Measurements from ENCODE around the gene CFL1. TPM values are rescaled to one million over a fixed set of nuclear protein-coding genes. Genes with fewer than 3 reads are reported as not detected.

Gene CFL1
- total RNA-seq (2013; cell fraction: nucleolus; rRNA removed), result 119 and 124 TPM in 2 replicates
- total RNA-seq (2014; rRNA removed), result 1,600 and 1,643 TPM in 2 replicates
- 1,098 and 1,149 TPM in 2 replicates for total RNA-seq (2014; rRNA removed; fragmentation: Illumina TruSeq; extraction: Trizol)
- total RNA-seq (2021), result 1,426 and 1,431 TPM in 2 replicates
- polyA plus RNA-seq (2011; ENCODE audit: low read depth), result 247 TPM
- polyA plus RNA-seq (2011; rRNA removed), result 575 and 895 TPM in 2 replicates
- 1,927 and 2,763 TPM in 2 replicates for polyA plus RNA-seq (2011; cell fraction: cytosol; rRNA removed)
- 600 and 985 TPM in 2 replicates for polyA plus RNA-seq (2011; cell fraction: nucleus; rRNA removed)
- 689 and 822 TPM in 2 replicates for polyA plus RNA-seq (2012)
- polyA plus RNA-seq (2014; fragmentation: Illumina TruSeq; extraction: Trizol), result 1,149 and 1,571 TPM in 2 replicates
- polyA plus RNA-seq (2014; fragmentation: Nextera tagmentation; extraction: Ambion mirVana), result 100 to 1,000 TPM; 164 to 462 TPM
- polyA plus RNA-seq (2014; rRNA removed), result 1,518 and 1,569 TPM in 2 replicates
- 1,000 to 10,000 TPM; 2,798 to 2,994 TPM for polyA plus RNA-seq (2016; fragmentation: Nextera tagmentation; extraction: Ambion mirVana)
- polyA minus RNA-seq (2011; rRNA and poly(A)+ RNA removed), result 1,157 and 1,210 TPM in 2 replicates
- polyA minus RNA-seq (2011; cell fraction: cytosol; rRNA and poly(A)+ RNA removed), result 404 and 512 TPM in 2 replicates
- polyA minus RNA-seq (2011; cell fraction: nucleus; rRNA and poly(A)+ RNA removed), result 202 and 320 TPM in 2 replicates
- percentile 95 among the genes with signal in this experiment for Bru-seq, nascent RNA
- percentile 99 among the genes with signal in this experiment for BruChase-seq, experiment 1, labeled RNA remaining after a 6-hour chase
- BruChase-seq, experiment 2, labeled RNA remaining after a 2-hour chase, result percentile 98 among the genes with signal in this experiment
- long read RNA-seq, experiment 1, transcript CFL1-201 (4 exons, 1,234 nt), result major isoform, 2,083 of 2,160 reads
- long read RNA-seq, experiment 1, transcript CFL1-209 (3 exons, 647 nt), result minor isoform, 40 of 2,160 reads
- long read RNA-seq, experiment 1, partial matches to known transcripts, result 1 of 2,160 reads
- long read RNA-seq, experiment 1, other reads (novel, unspliced or antisense), result 30 of 2,160 reads
- long read RNA-seq, experiment 2, transcript CFL1-201 (4 exons, 1,234 nt), result major isoform, 77 of 228 reads
- long read RNA-seq, experiment 2, partial matches to known transcripts, result 1 of 228 reads
- long read RNA-seq, experiment 2, other reads (novel, unspliced or antisense), result 147 of 228 reads

DNA sequence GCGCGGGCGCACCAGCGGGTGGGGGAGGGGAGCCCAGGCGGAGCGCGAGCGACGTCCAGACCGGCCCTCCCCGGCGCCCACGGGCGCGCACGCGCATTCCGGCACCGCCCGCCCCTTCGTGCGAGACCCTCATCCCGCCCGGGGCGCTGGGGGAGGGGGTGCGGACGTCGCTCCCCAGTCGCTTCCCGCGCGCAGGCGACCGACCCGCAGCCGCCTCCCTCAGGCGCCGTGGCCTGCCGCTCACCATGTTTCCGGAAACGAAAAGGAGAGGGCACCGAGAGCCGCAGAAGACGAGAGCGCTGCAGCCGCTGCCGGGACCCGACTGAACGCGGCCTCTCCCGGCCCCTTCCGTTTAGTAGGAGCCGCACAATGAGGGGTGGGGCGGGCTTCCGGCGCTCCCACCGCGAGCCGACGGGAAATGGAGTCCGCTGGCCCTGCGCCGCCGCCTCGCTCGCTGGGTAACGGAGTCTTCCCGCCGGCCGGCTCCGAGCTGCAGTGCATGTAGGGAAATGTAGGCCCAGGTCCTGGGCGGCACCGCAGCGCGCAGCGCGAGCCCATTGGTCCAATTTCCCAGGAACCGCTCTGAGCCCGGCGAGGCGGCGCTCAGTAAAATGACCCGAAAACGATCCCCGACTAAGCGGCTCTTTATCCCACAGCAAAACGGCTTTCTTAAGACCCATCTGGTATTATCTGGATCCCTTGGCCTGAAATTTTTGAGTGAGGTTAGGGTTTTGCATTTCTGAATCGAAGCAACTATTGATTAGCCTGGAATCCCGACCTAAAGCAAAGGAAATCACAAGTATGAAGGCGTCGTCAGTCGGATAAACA is at the start of gene CFL1:
TSS of gene CFL1 (minus strand) at position 328 of the 828 bp plus-strand sequence. CDS start at position 247, 81 bp downstream.
- ChIA-PET RAD21 (ENCODE audit: unreplicated experiment) (interaction anchor here (5.0 kb wide), 1 partner anchor 32 kb away, joined by 76 read pairs; the partner anchor contains the start of genes CCDC85B and FIBP), SMC1A (ENCODE audit: uncharacterized antibody, unreplicated experiment) (interaction anchor here (1.8 to 4.3 kb wide), 3 partner anchors 12 to 32 kb away, joined by 5 to 52 read pairs (median 13); partner anchors contain the start of genes CCDC85B and FIBP), POLR2A (interaction anchor here (0.6 to 5.6 kb wide), 14 partner anchors 10 to 277 kb away, joined by 3 to 155 read pairs (median 4); partner anchors contain the start of genes BANF1, CCDC85B, EIF1AD and FIBP), CTCF (interaction anchor here (0.8 to 5.7 kb wide), 5 partner anchors 12 to 78 kb away, joined by 3 to 146 read pairs (median 21); partner anchors contain the start of genes CCDC85B, EFEMP2 and FIBP)
- H3K79me2 ChIP-seq (ENCODE audit: control insufficient read depth, insufficient read depth, low read length), result peaks cover 67% of the 10 kb centered on the region
- FAIRE-seq (peak; percentile 79), ATAC-seq (peak; percentile 72), DNase-seq (ENCODE audit: low read depth, low spot score) (peak; percentile 87)
- in situ Hi-C loops (cut with MboI) (loop anchor here (25.0 kb wide), 1 partner anchor 1621 kb away; the partner anchor contains the start of genes DNAJC4, FKBP2, NUDT22 and PPP1R14B), intact Hi-C loops (cut with micrococcal nuclease; ENCODE audit: unreplicated experiment) (loop anchor here (1.0 to 5.0 kb wide), 4 partner anchors 31 to 195 kb away; partner anchors contain the start of genes BANF1, EIF1AD, FIBP and SF3B2)
- BruUV-seq (replicated peaks), result no TSS peak
- peak within 1 kb of the TSS; percentile 93 for H3K4me3 ChIP-seq
- no peaks in the 10 kb centered on the region for H3K27me3 ChIP-seq (replicated peaks in 1 of 2; ENCODE audit: control insufficient read depth in 2 of 2, insufficient read depth in 2 of 2, low read length in 1 of 2)
- H3K4me1 ChIP-seq (ENCODE audit: control insufficient read depth, insufficient read depth, low read length), result peaks cover 25% of the 10 kb centered on the region
- H3K9me3 ChIP-seq (replicated peaks; ENCODE audit: control insufficient read depth, insufficient read depth, low read length), result no peaks in the 10 kb centered on the region; the same call in 2 of the 3 replicates
- WGBS (ENCODE audit: insufficient coverage, insufficient replicate concordance, low lambda C conversion rate, missing lambda C conversion rate), result under 1% methylated on average over 62 of the region's 92 CpGs
- H3K27ac ChIP-seq (ENCODE audit: control insufficient read depth, insufficient read depth), result peak within 1 kb of the TSS; percentile 100
- peak within 1 kb of the TSS; percentile 99 for H3K4me2 ChIP-seq (ENCODE audit: control insufficient read depth, insufficient read depth)
- peaks cover 32 to 36% of the 10 kb centered on the region in 2 experiments; a peak in 3 of 4 replicates for H3K36me3 ChIP-seq (ENCODE audit: control insufficient read depth in 2 of 2, insufficient read depth in 2 of 2, low read length in 1 of 2)
- peaks cover 24% of the 10 kb centered on the region for H4K20me1 ChIP-seq (ENCODE audit: control insufficient read depth, insufficient read depth)
- H3K9ac ChIP-seq (ENCODE audit: control insufficient read depth, insufficient read depth, low read length), result peak within 1 kb of the TSS; percentile 97
- H2AFZ ChIP-seq (ENCODE audit: control insufficient read depth, low read depth, low read length), result peak within 1 kb of the TSS; percentile 78
- TF ChIP-seq MEF2B (IDR thresholded peaks at IDR 0.05; ENCODE audit: partially characterized antibody, poor library complexity, severe bottlenecking) (no peak), SPI1 (IDR thresholded peaks at IDR 0.05; ENCODE audit: borderline replicate concordance, insufficient read depth, low read depth, low read length) (no peak), SMAD1 (IDR thresholded peaks at IDR 0.05; ENCODE audit: low read depth, partially characterized antibody) (no peak), PML (IDR thresholded peaks at IDR 0.05; ENCODE audit: low read length) (no peak), PRDM15 (CRISPR knock-in tag; IDR thresholded peaks at IDR 0.05) (no peak), IKZF1 (conservative IDR thresholded peaks at IDR 0.05) (peak; percentile 99), BMI1 (IDR thresholded peaks at IDR 0.05; ENCODE audit: borderline replicate concordance) (no peak), MEF2A (IDR thresholded peaks at IDR 0.05; ENCODE audit: insufficient read depth, low read depth, low read length) (no peak), EP300 (IDR thresholded peaks at IDR 0.05; ENCODE audit: borderline replicate concordance in 1 of 2, control insufficient read depth in 1 of 2, low read depth in 2 of 2, low read length in 2 of 2) (peak in 1 of 2 experiments; percentile 41; a peak in 2 of 4 replicates)
- TF ChIP-seq, protein P1, sequence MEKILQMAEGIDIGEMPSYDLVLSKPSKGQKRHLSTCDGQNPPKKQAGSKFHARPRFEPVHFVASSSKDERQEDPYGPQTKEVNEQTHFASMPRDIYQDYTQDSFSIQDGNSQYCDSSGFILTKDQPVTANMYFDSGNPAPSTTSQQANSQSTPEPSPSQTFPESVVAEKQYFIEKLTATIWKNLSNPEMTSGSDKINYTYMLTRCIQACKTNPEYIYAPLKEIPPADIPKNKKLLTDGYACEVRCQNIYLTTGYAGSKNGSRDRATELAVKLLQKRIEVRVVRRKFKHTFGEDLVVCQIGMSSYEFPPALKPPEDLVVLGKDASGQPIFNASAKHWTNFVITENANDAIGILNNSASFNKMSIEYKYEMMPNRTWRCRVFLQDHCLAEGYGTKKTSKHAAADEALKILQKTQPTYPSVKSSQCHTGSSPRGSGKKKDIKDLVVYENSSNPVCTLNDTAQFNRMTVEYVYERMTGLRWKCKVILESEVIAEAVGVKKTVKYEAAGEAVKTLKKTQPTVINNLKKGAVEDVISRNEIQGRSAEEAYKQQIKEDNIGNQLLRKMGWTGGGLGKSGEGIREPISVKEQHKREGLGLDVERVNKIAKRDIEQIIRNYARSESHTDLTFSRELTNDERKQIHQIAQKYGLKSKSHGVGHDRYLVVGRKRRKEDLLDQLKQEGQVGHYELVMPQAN (conservative IDR thresholded peaks at IDR 0.05), result peak; percentile 88

Data from GM12878 (cell line).